A204.1 (cell line): ENCODE results near the gene TMEM238L.

ENCODE experiments used
- FAIRE-seq: peaks from 2 replicates; lab custom pipeline; 2012; peaks lifted over from hg19 to GRCh38; lab: Jason Lieb, UNC

TMEM238L gene

GRCh38 chr17:10804546-10804945 is 647 bp upstream of the TMEM238L start:
- no peak for FAIRE-seq

GRCh38 chr17:10803350-10803749 is 549 bp downstream of the TMEM238L start:
- FAIRE-seq: no peak

- FAIRE-seq: no peak
Measured at GRCh38 chr17:10802496-10803284, 1.2 kb downstream of the TMEM238L start.

- no peak for FAIRE-seq
Measured at GRCh38 chr17:10799407-10799806, 4.5 kb downstream of the TMEM238L start.

GRCh38 chr17:10798910-10799309 is 5.0 kb downstream of the TMEM238L start:
- FAIRE-seq: no peak

- FAIRE-seq: no peak
Measured at GRCh38 chr17:10798332-10798749, 5.6 kb downstream of the TMEM238L start.

- no peak for FAIRE-seq
Measured at GRCh38 chr17:10797476-10798328, 6.2 kb downstream of the TMEM238L start.

GRCh38 chr17:10793816-10794215 is 10.1 kb downstream of the TMEM238L start:
- no peak for FAIRE-seq

GRCh38 chr17:10793256-10793655 is 10.6 kb downstream of the TMEM238L start:
- no peak for FAIRE-seq

- FAIRE-seq: no peak
Measured at GRCh38 chr17:10792151-10792550, 11.7 kb downstream of the TMEM238L start.

GRCh38 chr17:10790491-10791401 is 13.2 kb downstream of the TMEM238L start:
- no peak for FAIRE-seq

GRCh38 chr17:10789694-10790271 is 14.1 kb downstream of the TMEM238L start:
- FAIRE-seq: no peak

GRCh38 chr17:10787306-10788045 is 16.4 kb downstream of the TMEM238L start:
- FAIRE-seq: no peak

- no peak for FAIRE-seq
Measured at GRCh38 chr17:10785295-10785694, 18.6 kb downstream of the TMEM238L start.

GRCh38 chr17:10779609-10780008 is 24.3 kb downstream of the TMEM238L start:
- FAIRE-seq: no peak

GRCh38 chr17:10777890-10778289 is 26.0 kb downstream of the TMEM238L start:
- FAIRE-seq: no peak

GRCh38 chr17:10777131-10777807 is 26.6 kb downstream of the TMEM238L start:
- FAIRE-seq: no peak

- no peak for FAIRE-seq
Measured at GRCh38 chr17:10776381-10776780, 27.5 kb downstream of the TMEM238L start.

- no peak for FAIRE-seq
Measured at GRCh38 chr17:10775740-10776356, 28.1 kb downstream of the TMEM238L start.

GRCh38 chr17:10775058-10775457 is 28.8 kb downstream of the TMEM238L start:
- no peak for FAIRE-seq
